Kidney (tissue), 14 donors: Measurements from ENCODE around the gene FGR. TPM values are rescaled to one million over a fixed set of nuclear protein-coding genes. Genes with fewer than 3 reads are reported as not detected.

Source experiments
- DNase-seq, 5 donors: peaks; one replicate each; pipeline ENCODE4 v3.0.0-alpha.2; 2013 to 2020
- FAIRE-seq: peaks from 2 replicates; lab custom pipeline; 2012; peaks lifted over from hg19 to GRCh38; lab: Jason Lieb, UNC
- H3K27ac ChIP-seq, 2 donors: one replicate each; pipeline ENCODE4 v1.7.0; 2013; ENCODE audit warnings: low read depth in 2 of 2, low read length in 2 of 2, inconsistent platforms in 1 of 2
- H3K27me3 ChIP-seq: one replicate; pipeline ENCODE4 v1.7.1; 2013; ENCODE audit warnings: low read length, inconsistent platforms; ENCODE audit not compliant: control insufficient read depth, insufficient read depth
- H3K36me3 ChIP-seq, 3 donors: one replicate each; pipeline versions ENCODE4 v1.7.0 to v1.7.1; 2013; ENCODE audit warnings: low read length in 3 of 3, control low read depth in 1 of 3, inconsistent platforms in 1 of 3; ENCODE audit not compliant: insufficient read depth in 3 of 3, control insufficient read depth in 2 of 3
- H3K4me1 ChIP-seq, 3 donors: one replicate each; pipeline versions ENCODE4 v1.7.0 to v1.7.1; 2013; ENCODE audit warnings: low read length in 3 of 3, inconsistent platforms in 1 of 3, low read depth in 1 of 3; ENCODE audit not compliant: control insufficient read depth in 2 of 3, insufficient read depth in 2 of 3
- H3K4me3 ChIP-seq, 3 donors: one replicate each; pipeline versions ENCODE4 v1.7.0 to v1.8.1; 2013; ENCODE audit warnings: low read length in 3 of 3, control low read depth in 1 of 3, inconsistent platforms in 1 of 3
- H3K9ac ChIP-seq, 3 donors: one replicate each; pipeline versions ENCODE4 v1.7.0 to v1.7.1; 2013; ENCODE audit warnings: low read length in 3 of 3, control low read depth in 1 of 3, inconsistent platforms in 1 of 3
- H3K9me3 ChIP-seq, 3 donors: one replicate each; pipeline versions ENCODE4 v1.7.0 to v1.7.1; 2013; ENCODE audit warnings: low read length in 3 of 3, control low read depth in 1 of 3, inconsistent platforms in 1 of 3; ENCODE audit not compliant: control insufficient read depth in 2 of 3, insufficient read depth in 1 of 3
- CTCF ChIP-seq: IDR thresholded peaks from 3 replicates; pipeline ENCODE4 v1.5.1; 2012; ENCODE audit warnings: mild to moderate bottlenecking, moderate library complexity, borderline replicate concordance; ENCODE audit not compliant: insufficient read depth; ENCODE audit errors: extremely low read depth
- intact Hi-C: fragments of 100-400 bp; cut with DNase I; formaldehyde crosslinking; loops from one replicate; pipeline ENCODE4 v1.11.1; 2022
- polyA plus RNA-seq: library from polyadenylated mRNA; stranded (reverse); fragments of 350-450 nt; fragmentation: Illumina TruSeq; extraction: RNeasy Lipid Tissue Mini Kit (QIAGEN cat#74804); gene quantifications from one replicate; pipeline ENCODE4 v1.2.3, GENCODE V29; 2014; ENCODE audit warnings: low read depth, low replicate concordance; ENCODE audit not compliant: insufficient read depth
- total RNA-seq: library from RNA; stranded (reverse); fragmentation: NEBNext Ultra II Directional; extraction: Animal tissue kit (Norgen Biotek cat#: 25700); gene quantifications from one replicate; pipeline ENCODE4 v1.2.1, GENCODE V29; 2021
- donor health status: control.
- donor health status: control.
- donor health status: control.
- donor health status: control.
- donor health status: control.
- donor health status: DM: yes; HTN: yes; CAD: no.
- donor health status: Normal renal cell carcinoma (clear cell type).

The FGR gene
- total and polyA plus RNA-seq, 2 donors from 2014 or later: 2.5 to 23.3 TPM

DNA sequence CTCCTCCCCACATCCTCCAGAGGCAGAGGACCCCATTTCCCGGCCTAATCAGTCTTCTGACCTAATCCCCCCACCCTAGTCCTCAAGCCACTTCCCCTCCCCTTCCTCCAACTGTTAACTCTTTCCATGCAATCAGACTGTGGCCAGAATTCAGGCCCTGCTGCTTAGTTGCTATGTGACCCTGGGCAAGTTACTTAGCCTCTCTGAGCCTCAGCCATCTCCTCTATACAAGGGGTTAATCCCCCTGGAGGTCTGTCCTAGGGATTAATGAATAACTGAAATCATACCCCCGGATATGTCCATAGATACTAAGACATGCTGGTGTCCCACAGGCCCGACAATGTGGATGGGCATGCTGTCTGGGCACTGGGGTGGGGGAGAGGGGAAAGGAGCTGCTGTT lies 49.3 kb downstream of the FGR start:
- peaks cover 0 to 3% (median 0%) of the 10 kb centered on the region in 3 donors for H3K36me3 ChIP-seq
- H3K27ac ChIP-seq: no peak overlapping the region
- FAIRE-seq (no peak), DNase-seq (no peak)
- H3K4me1 ChIP-seq: peaks cover 0 to 28% (median 14%) of the 10 kb centered on the region in 3 donors
- no peak for TF ChIP-seq CTCF
- H3K9ac ChIP-seq: no peak overlapping the region
- H3K4me3 ChIP-seq: no peak overlapping the region
- H3K9me3 ChIP-seq: no peaks in the 10 kb centered on the region
- no peaks in the 10 kb centered on the region for H3K27me3 ChIP-seq
- intact Hi-C loops: no loop called here

GRCh38 chr1:27584453-27584852 lies 50.5 kb downstream of the FGR start:
- no peak overlapping the region for H3K9ac ChIP-seq
- H3K4me3 ChIP-seq: no peak overlapping the region
- H3K27ac ChIP-seq: no peak overlapping the region
- intact Hi-C loops: no loop called here
- peaks cover 0 to 18% (median 6%) of the 10 kb centered on the region in 3 donors for H3K4me1 ChIP-seq
- no peak for FAIRE-seq
- no peaks in the 10 kb centered on the region for H3K9me3 ChIP-seq
- no peak for TF ChIP-seq CTCF
- no peak for DNase-seq
- no peaks in the 10 kb centered on the region for H3K27me3 ChIP-seq
- H3K36me3 ChIP-seq: peaks cover 0 to 3% (median 0%) of the 10 kb centered on the region in 3 donors

- H3K9ac ChIP-seq: no peak overlapping the region
- no peaks in the 10 kb centered on the region for H3K36me3 ChIP-seq
- no peak overlapping the region for H3K4me3 ChIP-seq
- FAIRE-seq: no peak
- intact Hi-C loops: no loop called here
- peaks cover 0 to 10% (median 3%) of the 10 kb centered on the region in 3 donors for H3K4me1 ChIP-seq
- H3K27ac ChIP-seq: no peak overlapping the region
- TF ChIP-seq CTCF: no peak
- no peak for DNase-seq
- no peaks in the 10 kb centered on the region for H3K9me3 ChIP-seq
- no peaks in the 10 kb centered on the region for H3K27me3 ChIP-seq
Measured at GRCh38 chr1:27583479-27583878, 51.5 kb downstream of the FGR start.

DNA sequence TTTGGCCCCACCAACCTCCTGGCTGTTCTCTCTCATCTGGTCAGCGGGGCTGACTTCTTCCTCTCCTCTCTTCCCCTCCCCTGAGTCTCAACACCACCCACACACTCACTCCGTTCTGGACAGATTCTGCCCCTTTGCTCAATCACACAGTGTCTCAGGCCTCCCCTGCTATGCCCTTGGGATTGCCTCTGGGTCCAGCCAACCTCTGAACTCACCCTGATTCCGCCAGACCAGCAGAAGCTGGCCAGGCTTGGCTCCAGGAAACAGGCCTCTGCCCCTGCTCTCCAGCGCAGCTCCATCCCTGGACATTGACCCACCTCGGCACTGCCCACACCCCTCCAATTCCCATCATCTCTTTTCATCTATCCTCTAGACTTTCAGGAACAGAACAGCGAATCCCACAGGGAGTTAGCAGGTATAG lies 53.2 kb downstream of the FGR start:
- FAIRE-seq (no peak), DNase-seq (no peak)
- Histone ChIP-seq H3K9ac (no peak overlapping the region), H3K36me3 (no peaks in the 10 kb centered on the region), H3K4me1 (peaks cover 0 to 13% (median 3%) of the 10 kb centered on the region in 3 donors), H3K27me3 (no peaks in the 10 kb centered on the region), H3K27ac (peak overlapping the region; percentile 33 to 71), H3K4me3 (no peak overlapping the region), H3K9me3 (no peaks in the 10 kb centered on the region)
- no peak for TF ChIP-seq CTCF
- intact Hi-C loops: no loop called here
